HCT116 (cell line): Measurements from ENCODE around the gene CCN5. TPM values are rescaled to one million over a fixed set of nuclear protein-coding genes. Genes with fewer than 3 reads are reported as not detected.

ENCODE experiments used
- ATAC-seq: fragments of 200-7000 bp; cut with Tn5 transposase; 2 replicates; pipeline ENCODE4 v1.9.1; 2020; ENCODE audit warnings: mild to moderate bottlenecking, moderate library complexity
- BruUV-seq: library from RNA; stranded (reverse); fragments of 400-500 nt; replicated peaks from 2 replicates; lab custom pipeline; 2021; lab: Mats Ljungman, UMichigan
- CTCF ChIA-PET: fragments of 300-600 bp; sonication (Branson Sonifier 250); formaldehyde crosslinking; loops from one replicate; lab custom pipeline; 2021; ENCODE audit warnings: antibody characterized with exemption; lab: Charles Lee
- POLR2A ChIA-PET: fragments of 300-600, 350-600 bp; sonication (Branson Sonifier 250); formaldehyde crosslinking; loops from one replicate; lab custom pipeline; 2021; ENCODE audit warnings: antibody characterized with exemption; lab: Charles Lee
- RAD21 ChIA-PET, 2 experiments: fragments of 300-600 bp; sonication (Branson Sonifier 250); formaldehyde crosslinking; loops; one replicate each; lab custom pipeline; 2023; ENCODE audit warnings: low total read pairs in 2 of 2; ENCODE audit not compliant: uncharacterized antibody in 2 of 2, unreplicated experiment in 2 of 2, low non-redundant PET in 1 of 2; lab: Charles Lee
- DNase-seq: peaks from one replicate; pipeline ENCODE4 v3.0.0-alpha.2; 2010; ENCODE audit warnings: low read depth, low spot score
- H2AFZ ChIP-seq: fragments of 200-600 bp; shearing (Covaris generic), sonication (generic); 2 replicates; pipeline ENCODE4 v1.6.1; 2017; ENCODE audit warnings: low read depth, mixed run types, mixed read lengths, antibody characterized with exemption, low read length; ENCODE audit not compliant: poor library complexity, severe bottlenecking
- H3K27ac ChIP-seq: 2 replicates; pipeline ENCODE4 v1.5.1; 2012; ENCODE audit warnings: low read depth, low read length
- H3K27me3 ChIP-seq: fragments of 200-600 bp; sonication (generic); 2 replicates; pipeline ENCODE4 v1.6.1; 2016; ENCODE audit warnings: mixed run types, low read length, mixed read lengths; ENCODE audit not compliant: insufficient read depth
- H3K36me3 ChIP-seq, 2 experiments: fragments of 200-500 bp in 1 of 2; fragments of 200-600 bp in 1 of 2; sonication (Bioruptor generic) in 1 of 2; sonication (generic) in 1 of 2; 2 replicates each; pipeline versions ENCODE4 v1.5.1 to v1.6.1; 2014 to 2016; ENCODE audit warnings: low read length in 2 of 2, inconsistent platforms in 1 of 2, mixed read lengths in 1 of 2, mixed run types in 1 of 2; ENCODE audit not compliant: insufficient read depth in 2 of 2, control insufficient read depth in 1 of 2
- H3K4me1 ChIP-seq, 2 experiments: fragments of 200-600 bp in 1 of 2; sonication (generic) in 1 of 2; 2 replicates each; pipeline versions ENCODE4 v1.5.1 to v1.6.1; 2012 to 2017; ENCODE audit warnings: low read length in 2 of 2, inconsistent platforms in 1 of 2, mild to moderate bottlenecking in 1 of 2, mixed read lengths in 1 of 2, mixed run types in 1 of 2, moderate library complexity in 1 of 2; ENCODE audit not compliant: insufficient read depth in 2 of 2, control insufficient read depth in 1 of 2
- H3K4me2 ChIP-seq: fragments of 200-600 bp; sonication (generic); 2 replicates; pipeline ENCODE4 v1.6.1; 2017; ENCODE audit warnings: mixed run types, low read length, mixed read lengths
- H3K4me3 ChIP-seq, 2 experiments: fragments of 200-600 bp in 1 of 2; sonication (generic) in 1 of 2; replicated peaks in 1 of 2; 2 replicates each; pipeline ENCODE4 v1.5.1; 2011 to 2016; ENCODE audit warnings: low read length in 2 of 2, control low read depth in 1 of 2, low read depth in 1 of 2, mild to moderate bottlenecking in 1 of 2, mixed read lengths in 1 of 2, mixed run types in 1 of 2
- H3K79me2 ChIP-seq: fragments of 200-600 bp; sonication (generic); 2 replicates; pipeline ENCODE4 v1.6.1; 2017; ENCODE audit warnings: mild to moderate bottlenecking, mixed run types, low read length, moderate library complexity, mixed read lengths; ENCODE audit not compliant: insufficient read depth
- H3K9ac ChIP-seq: fragments of 200-600 bp; sonication (generic); 2 replicates; pipeline ENCODE4 v1.6.1; 2016; ENCODE audit warnings: low read length, mixed read lengths
- H3K9me2 ChIP-seq: fragments of 200-600 bp; sonication (generic), shearing (Covaris generic); 2 replicates; pipeline ENCODE4 v1.6.1; 2017; ENCODE audit warnings: mixed run types, mild to moderate bottlenecking, moderate library complexity; ENCODE audit not compliant: insufficient read depth
- H3K9me3 ChIP-seq, 2 experiments: fragments of 200-500 bp in 1 of 2; fragments of 200-600 bp in 1 of 2; sonication (Bioruptor generic) in 1 of 2; sonication (generic) in 1 of 2; 2 replicates each; pipeline ENCODE4 v1.6.1; 2014 to 2017; ENCODE audit warnings: low read length in 2 of 2, mixed read lengths in 2 of 2, inconsistent platforms in 1 of 2, low read depth in 1 of 2, mild to moderate bottlenecking in 1 of 2, mixed run types in 1 of 2, moderate library complexity in 1 of 2; ENCODE audit not compliant: control insufficient read depth in 1 of 2, insufficient read depth in 1 of 2
- H4K20me1 ChIP-seq: fragments of 200-600 bp; sonication (generic), shearing (Covaris generic); 2 replicates; pipeline ENCODE4 v1.6.1; 2017; ENCODE audit warnings: mixed run types, mild to moderate bottlenecking, moderate library complexity; ENCODE audit not compliant: insufficient read depth
- CTCF ChIP-seq, 3 experiments: fragments of 200-600 bp in 1 of 3; sonication (generic) in 1 of 3; IDR thresholded peaks in 2 of 3; conservative IDR thresholded peaks in 1 of 3; 2 replicates each; pipeline ENCODE4 v1.5.1; 2012 to 2017; ENCODE audit warnings: low read depth in 2 of 3, low read length in 2 of 3, antibody characterized with exemption in 1 of 3, borderline replicate concordance in 1 of 3, control low read depth in 1 of 3, mild to moderate bottlenecking in 1 of 3, mixed read lengths in 1 of 3, mixed run types in 1 of 3, moderate library complexity in 1 of 3; ENCODE audit not compliant: insufficient read depth in 1 of 3
- EZH2phosphoT487 ChIP-seq: fragments of 200-600 bp; IDR thresholded peaks from 2 replicates; pipeline ENCODE4 v1.6.1; 2018; ENCODE audit warnings: antibody characterized with exemption, borderline replicate concordance
- RAD21 ChIP-seq: IDR thresholded peaks from 2 replicates; pipeline ENCODE4 v1.6.1; 2012; ENCODE audit warnings: low read depth, mild to moderate bottlenecking
- SP1 ChIP-seq: IDR thresholded peaks from 2 replicates; pipeline ENCODE4 v1.6.1; 2012; ENCODE audit warnings: low read depth
- TCF7L2 ChIP-seq: IDR thresholded peaks from 2 replicates; pipeline ENCODE4 v1.7.0; 2011; ENCODE audit warnings: borderline replicate concordance, inconsistent platforms; ENCODE audit not compliant: insufficient read depth, insufficient read length; ENCODE audit errors: extremely low read depth
- YY1 ChIP-seq: IDR thresholded peaks from 2 replicates; pipeline ENCODE4 v1.6.1; 2011; ENCODE audit warnings: low read length, low read depth, moderate library complexity, mild to moderate bottlenecking; ENCODE audit not compliant: insufficient replicate concordance; ENCODE audit errors: extremely low read depth
- intact Hi-C: fragments of 100-400 bp; cut with micrococcal nuclease; formaldehyde crosslinking; loops from 2 replicates; pipeline ENCODE4 v1.10.0; 2022
- total RNA-seq: library from RNA; stranded (reverse); gene quantifications from one replicate; pipeline ENCODE4 v1.2.1, GENCODE V29; 2021; ENCODE audit not compliant: unreplicated experiment

Gene CCN5
- total RNA-seq, 1 experiment from 2014 or later: 0.20 TPM

DNA sequence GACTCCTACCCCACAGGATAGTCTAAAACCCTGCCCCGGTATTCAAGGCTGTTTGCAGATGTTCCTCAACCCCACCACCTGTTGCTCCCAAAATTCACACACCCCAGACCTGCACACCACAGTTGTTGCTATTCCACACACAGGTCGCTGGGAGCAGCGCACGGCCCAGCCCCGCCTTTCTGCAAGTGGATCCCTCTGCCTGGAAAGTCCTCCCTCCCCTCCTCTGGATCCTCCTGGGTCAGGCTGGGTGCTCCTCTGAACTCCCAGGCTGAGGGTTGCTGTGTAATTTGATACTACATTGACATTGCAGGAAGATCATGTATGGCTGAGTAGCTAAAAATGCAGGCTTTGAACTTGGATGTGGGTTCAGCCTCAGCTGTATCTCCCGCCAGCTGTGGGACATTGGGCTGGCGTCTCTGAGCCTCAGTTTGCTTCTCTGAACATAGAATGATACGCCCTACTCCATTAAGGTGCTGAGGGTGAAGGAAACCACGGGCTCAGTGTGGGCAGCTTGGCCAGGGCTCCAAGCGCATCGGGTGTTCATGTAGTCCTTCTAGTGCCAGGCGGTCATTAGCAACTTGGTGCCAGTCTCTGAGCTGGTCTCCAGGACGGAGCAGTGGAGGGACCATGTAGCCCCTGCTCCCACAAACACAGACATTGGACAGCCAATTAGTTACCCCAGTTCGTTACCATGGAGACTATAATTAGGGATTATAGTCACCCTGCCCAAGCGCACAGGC is 13.9 kb upstream of the CCN5 start:
- H3K27me3 ChIP-seq: no peaks in the 10 kb centered on the region
- H3K79me2 ChIP-seq: no peaks in the 10 kb centered on the region
- POLR2A ChIA-PET: no interaction called here
- CTCF ChIA-PET: no interaction called here
- peak; percentile 77 for ATAC-seq
- no peaks in the 10 kb centered on the region for H3K9me3 ChIP-seq
- no peak overlapping the region for H3K4me3 ChIP-seq
- peak overlapping the region; percentile 36 for H3K4me2 ChIP-seq
- H3K27ac ChIP-seq: no peak overlapping the region
- H3K4me1 ChIP-seq: peaks cover 11 to 20% of the 10 kb centered on the region in 2 experiments; a peak in 3 of 4 replicates
- no peak overlapping the region for H2AFZ ChIP-seq
- H4K20me1 ChIP-seq: no peaks in the 10 kb centered on the region
- TF ChIP-seq SP1: no peak
- peak; percentile 38 for TF ChIP-seq TCF7L2
- TF ChIP-seq CTCF (IDR thresholded peaks at IDR 0.05 in 2 of 3, conservative IDR thresholded peaks at IDR 0.05 in 1 of 3; ENCODE audit: borderline replicate concordance in 1 of 3, insufficient read depth in 1 of 3, low read depth in 2 of 3, low read length in 2 of 3): 0 out of 6 replicates have a peak, but pooled peaks of 1 of the 3 experiments have one; percentile 14
- TF ChIP-seq RAD21: no peak
- no peak for TF ChIP-seq YY1
- no peak for TF ChIP-seq EZH2phosphoT487
- TF ChIP-seq, all 23 proteins: peak for 2
- Histone ChIP-seq H3K9me2 (no peaks in the 10 kb centered on the region), H3K9ac (no peak overlapping the region), H3K36me3 (no peaks in the 10 kb centered on the region)
- intact Hi-C loops: no loop called here
- BruUV-seq: no TSS peak
- no peak for DNase-seq
- RAD21 ChIA-PET: no interaction called here
